Smooth muscle cell (in vitro differentiated cells): ENCODE results near the gene SPATA31D4. TPM values are rescaled to one million over a fixed set of nuclear protein-coding genes. Genes with fewer than 3 reads are reported as not detected.
"Not testable (repeated sequence)": the region's sequence is repeated elsewhere in the genome, so short reads cannot be mapped to it uniquely, and the experiment has no call there.

Source experiments
- DNase-seq: peaks from one replicate; lab custom pipeline; 2025; ENCODE audit not compliant: unreplicated experiment; lab: John Stamatoyannopoulos, UW
- H2AFZ ChIP-seq: fragments of 200-600 bp; sonication (generic); 2 replicates; pipeline ENCODE4 v1.6.0; 2016; ENCODE audit warnings: antibody characterized with exemption, low read depth, mild to moderate bottlenecking
- H3F3A ChIP-seq: fragments of 200-600 bp; sonication (generic); 2 replicates; pipeline ENCODE4 v1.6.0; 2017; ENCODE audit warnings: antibody characterized with exemption, low read depth
- H3K27ac ChIP-seq: fragments of 200-600 bp; sonication (generic); 2 replicates; pipeline ENCODE4 v1.5.1; 2016; ENCODE audit warnings: low read depth, mild to moderate bottlenecking
- H3K27me3 ChIP-seq: fragments of 200-600 bp; sonication (generic); 2 replicates; pipeline ENCODE4 v1.6.1; 2016; ENCODE audit warnings: low read depth, mild to moderate bottlenecking
- H3K36me3 ChIP-seq: fragments of 200-600 bp; sonication (generic); 2 replicates; pipeline ENCODE4 v1.5.1; 2016; ENCODE audit warnings: low read depth
- H3K4me1 ChIP-seq: fragments of 200-600 bp; sonication (generic); 2 replicates; pipeline ENCODE4 v1.5.1; 2016; ENCODE audit warnings: low read depth
- H3K4me2 ChIP-seq: fragments of 200-600 bp; sonication (generic); 2 replicates; pipeline ENCODE4 v1.6.0; 2016; ENCODE audit warnings: mild to moderate bottlenecking
- H3K4me3 ChIP-seq: fragments of 200-600 bp; sonication (generic); 2 replicates; pipeline ENCODE4 v1.5.1; 2016; ENCODE audit warnings: mild to moderate bottlenecking
- H3K79me2 ChIP-seq: fragments of 200-600 bp; sonication (generic); 2 replicates; pipeline ENCODE4 v1.6.0; 2016; ENCODE audit warnings: low read depth, mild to moderate bottlenecking
- H3K9ac ChIP-seq: fragments of 200-600 bp; sonication (generic); 2 replicates; pipeline ENCODE4 v1.6.0; 2016; ENCODE audit warnings: low read depth
- H3K9me3 ChIP-seq: fragments of 200-600 bp; sonication (generic); replicated peaks from 2 replicates; pipeline ENCODE4 v1.5.1; 2016; ENCODE audit warnings: low read depth
- H4K20me1 ChIP-seq: fragments of 200-600 bp; sonication (generic); 2 replicates; pipeline ENCODE4 v1.6.0; 2016; ENCODE audit warnings: low read depth
- WGBS: methylation state at CpG from one replicate; pipeline ENCODE4 v1.1.7; 2016; ENCODE audit warnings: low lambda C conversion rate; 5-methylcytosine and 5-hydroxymethylcytosine counted together
- polyA plus RNA-seq: library from polyadenylated mRNA; unstranded; fragments of >200 nt; fragmentation: Nextera tagmentation; extraction: Ambion mirVana; gene quantifications from 2 replicates; pipeline ENCODE4 v1.2.1, GENCODE V29; 2016
- total RNA-seq: library from RNA; depleted of rRNA; stranded (reverse); fragments of >200 nt; gene quantifications from 2 replicates; pipeline ENCODE4 v1.2.3, GENCODE V29; 2014
- TF ChIP-seq, protein P1 (sequence below): fragments of 200-600 bp; sonication (generic); IDR thresholded peaks from 2 replicates; pipeline ENCODE4 v1.5.1; 2017; ENCODE audit warnings: borderline replicate concordance, mild to moderate bottlenecking, antibody characterized with exemption; ENCODE audit not compliant: insufficient read depth, poor library complexity, severe bottlenecking

The SPATA31D4 gene
- total and polyA plus RNA-seq, 2 experiments from 2014 or later, result not detected

- 94% methylated on average over 2 of the region's 6 CpGs for WGBS
- not testable (repeated sequence) for H3F3A ChIP-seq
Measured at GRCh38 chr9:81930147-81930546, 1.9 kb downstream of the SPATA31D4 start.

GRCh38 chr9:81933547-81933946 lies 5.3 kb downstream of the SPATA31D4 start:
- not testable (repeated sequence) for H3K27me3 ChIP-seq, H3K27ac ChIP-seq, H3F3A ChIP-seq, H3K79me2 ChIP-seq, H3K4me3 ChIP-seq, H3K36me3 ChIP-seq, H2AFZ ChIP-seq, DNase-seq, H3K4me2 ChIP-seq, H4K20me1 ChIP-seq, H3K9ac ChIP-seq, H3K9me3 ChIP-seq, H3K4me1 ChIP-seq
- no CpG with 5 or more reads among the region's 3 CpGs for WGBS

More at GRCh38 chr9:81930147-81930546, 1.9 kb downstream of the SPATA31D4 start:
- not testable (repeated sequence) for H3K9me3 ChIP-seq, H4K20me1 ChIP-seq, H3K4me3 ChIP-seq, H3K9ac ChIP-seq, H3K27ac ChIP-seq, H3K79me2 ChIP-seq, H3K27me3 ChIP-seq, H3K4me2 ChIP-seq, H3K4me1 ChIP-seq, H3K36me3 ChIP-seq, H2AFZ ChIP-seq, DNase-seq

GRCh38 chr9:81943393-81943792 lies 15.2 kb downstream of the SPATA31D4 start, which contains the start of gene SPATA31D3:
SPATA31D3 (plus strand) TSS chr9:81943500; CDS start chr9:81943586, 86 bp downstream.
- not testable (repeated sequence) for H3K4me3 ChIP-seq, H3K79me2 ChIP-seq, H3F3A ChIP-seq, H3K36me3 ChIP-seq, H2AFZ ChIP-seq, H3K27me3 ChIP-seq, H4K20me1 ChIP-seq, H3K9me3 ChIP-seq, DNase-seq, H3K4me1 ChIP-seq, H3K27ac ChIP-seq, H3K4me2 ChIP-seq, H3K9ac ChIP-seq
- no CpG with 5 or more reads among the region's 2 CpGs for WGBS

- not testable (repeated sequence) for H3K27ac ChIP-seq, H3K79me2 ChIP-seq, H3F3A ChIP-seq, H3K9ac ChIP-seq, H3K27me3 ChIP-seq, H3K4me1 ChIP-seq, H4K20me1 ChIP-seq, H3K4me2 ChIP-seq, DNase-seq, H3K36me3 ChIP-seq, H2AFZ ChIP-seq, H3K9me3 ChIP-seq, H3K4me3 ChIP-seq
- 71% methylated on average over 1 of the region's 3 CpGs for WGBS
Measured at GRCh38 chr9:81948650-81949049, 20.4 kb downstream of the SPATA31D4 start.

GRCh38 chr9:81953096-81953495 lies 24.9 kb downstream of the SPATA31D4 start:
- Histone ChIP-seq H3K4me2 (no peak overlapping the region), H3K4me3 (no peak overlapping the region)

More at GRCh38 chr9:81953096-81953495, 24.9 kb downstream of the SPATA31D4 start:
- WGBS, result 100% methylated on average over 1 of the region's 1 CpG
- H3K36me3 ChIP-seq, result no peaks in the 10 kb centered on the region
- H3K79me2 ChIP-seq, result no peaks in the 10 kb centered on the region
- H3F3A ChIP-seq, result no peaks in the 10 kb centered on the region
- no peaks in the 10 kb centered on the region for H4K20me1 ChIP-seq
- no peak overlapping the region for H3K27ac ChIP-seq
- TF ChIP-seq, protein P1, sequence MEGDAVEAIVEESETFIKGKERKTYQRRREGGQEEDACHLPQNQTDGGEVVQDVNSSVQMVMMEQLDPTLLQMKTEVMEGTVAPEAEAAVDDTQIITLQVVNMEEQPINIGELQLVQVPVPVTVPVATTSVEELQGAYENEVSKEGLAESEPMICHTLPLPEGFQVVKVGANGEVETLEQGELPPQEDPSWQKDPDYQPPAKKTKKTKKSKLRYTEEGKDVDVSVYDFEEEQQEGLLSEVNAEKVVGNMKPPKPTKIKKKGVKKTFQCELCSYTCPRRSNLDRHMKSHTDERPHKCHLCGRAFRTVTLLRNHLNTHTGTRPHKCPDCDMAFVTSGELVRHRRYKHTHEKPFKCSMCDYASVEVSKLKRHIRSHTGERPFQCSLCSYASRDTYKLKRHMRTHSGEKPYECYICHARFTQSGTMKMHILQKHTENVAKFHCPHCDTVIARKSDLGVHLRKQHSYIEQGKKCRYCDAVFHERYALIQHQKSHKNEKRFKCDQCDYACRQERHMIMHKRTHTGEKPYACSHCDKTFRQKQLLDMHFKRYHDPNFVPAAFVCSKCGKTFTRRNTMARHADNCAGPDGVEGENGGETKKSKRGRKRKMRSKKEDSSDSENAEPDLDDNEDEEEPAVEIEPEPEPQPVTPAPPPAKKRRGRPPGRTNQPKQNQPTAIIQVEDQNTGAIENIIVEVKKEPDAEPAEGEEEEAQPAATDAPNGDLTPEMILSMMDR, result no peak
- no peak overlapping the region for H2AFZ ChIP-seq
- DNase-seq, result no peak
- H3K9me3 ChIP-seq, result peaks cover 3% of the 10 kb centered on the region
- H3K4me1 ChIP-seq, result no peaks in the 10 kb centered on the region
- no peak overlapping the region for H3K9ac ChIP-seq
- peaks cover 6% of the 10 kb centered on the region for H3K27me3 ChIP-seq
